HG03135 (cell line): ENCODE measurements around the gene THNSL1.
"Not testable (repeated sequence)": the region's sequence is repeated elsewhere in the genome, so short reads cannot be mapped to it uniquely, and the experiment has no call there.

Experiments used
- ATAC-seq: cut with Tn5 transposase; IDR thresholded peaks from one replicate; pipeline ENCODE4 v1.9.1; 2021; ENCODE audit warnings: mild to moderate bottlenecking, moderate library complexity; ENCODE audit not compliant: unreplicated experiment

The THNSL1 gene

DNA sequence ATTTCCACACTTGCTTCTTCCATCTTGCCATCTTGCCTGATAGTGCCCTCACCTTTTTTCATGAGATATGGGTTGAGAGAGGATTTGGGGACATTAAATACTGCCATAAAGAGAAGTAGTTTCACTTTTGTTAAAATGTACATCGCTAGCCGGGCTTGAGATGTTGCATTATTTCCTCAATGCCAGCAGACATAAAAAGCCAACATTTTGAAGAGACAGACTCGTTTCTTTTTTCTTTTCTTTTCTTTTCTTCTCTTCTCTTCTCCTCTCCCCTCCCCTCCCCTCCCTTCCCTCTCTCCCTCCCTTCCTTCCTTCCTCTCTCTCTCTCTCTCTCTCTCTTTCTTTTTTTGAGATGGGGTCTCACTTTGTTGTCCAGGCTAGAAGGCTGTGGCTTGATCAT, 18.4 kb upstream of the THNSL1 start:
- no peak for ATAC-seq

- not testable (repeated sequence) for ATAC-seq
These were observed 4.8 kb upstream of the THNSL1 start for GRCh38 chr10:25011591-25011990.

- ATAC-seq: no peak
These were observed 1.8 kb upstream of the THNSL1 start for GRCh38 chr10:25014579-25014978.

GRCh38 chr10:25015828-25016375, 510 bp upstream of the THNSL1 start, which contains the start of gene ENKUR:
Gene ENKUR, minus strand, starts transcription at chr10:25016158. Its CDS starts 222 bp downstream, at chr10:25015936.
- ATAC-seq: peak; percentile 71

- no peak for ATAC-seq
These were observed 760 bp downstream of the THNSL1 start for GRCh38 chr10:25017154-25017590.

DNA sequence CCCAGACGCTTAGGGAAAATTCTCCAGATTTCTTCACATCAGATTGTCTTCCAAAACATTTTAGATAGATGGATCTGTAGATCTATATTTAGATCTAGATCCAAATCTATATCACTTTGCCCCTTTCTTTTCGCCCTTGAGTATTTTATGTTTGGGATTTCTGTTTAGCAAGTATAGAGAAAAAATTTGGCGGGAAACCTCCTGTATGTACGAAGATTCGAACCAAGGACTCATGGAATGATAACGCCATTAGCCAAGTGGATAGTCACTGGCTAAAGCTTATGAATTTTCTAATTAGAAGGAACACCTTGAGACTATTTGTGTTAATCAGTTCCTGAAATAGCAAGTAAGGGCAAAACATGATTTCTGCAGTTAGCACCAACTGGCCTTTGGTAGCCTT, 1.2 kb downstream of the THNSL1 start:
- ATAC-seq: no peak

DNA sequence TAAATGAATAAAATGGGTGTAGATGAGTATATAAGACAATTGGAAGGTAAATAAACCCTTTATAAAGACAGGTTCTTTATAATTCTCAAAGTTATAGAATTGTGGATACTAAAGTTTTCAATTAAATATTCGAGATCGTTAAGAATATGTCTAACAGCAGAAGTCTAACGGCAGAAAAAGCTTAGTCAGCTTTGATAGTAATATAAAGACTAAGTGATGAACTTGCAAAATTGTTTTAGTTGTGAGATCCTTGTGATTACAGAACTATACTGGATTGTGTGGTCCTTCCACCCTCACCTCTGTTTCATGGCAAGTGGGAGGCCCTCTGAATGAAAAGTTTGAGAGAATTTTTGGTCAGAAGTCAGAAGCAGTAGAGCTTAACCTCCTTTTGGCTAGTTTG, 2.3 kb downstream of the THNSL1 start:
- ATAC-seq: no peak

- ATAC-seq: no peak
These were observed 6.9 kb downstream of the THNSL1 start for GRCh38 chr10:25023278-25023677.

DNA sequence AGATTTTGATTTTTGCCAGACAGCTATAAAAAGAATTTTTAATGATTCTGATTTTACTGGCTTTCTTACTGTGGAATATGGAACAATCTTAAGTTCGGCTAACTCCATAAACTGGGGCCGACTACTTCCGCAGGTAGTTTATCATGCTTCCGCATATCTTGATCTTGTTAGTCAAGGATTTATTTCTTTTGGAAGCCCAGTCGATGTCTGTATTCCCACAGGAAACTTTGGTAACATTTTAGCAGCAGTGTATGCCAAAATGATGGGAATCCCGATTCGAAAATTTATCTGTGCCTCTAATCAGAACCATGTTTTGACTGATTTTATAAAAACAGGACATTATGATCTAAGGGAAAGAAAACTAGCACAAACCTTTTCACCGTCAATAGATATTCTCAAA, 8.1 kb downstream of the THNSL1 start:
- no peak for ATAC-seq

GRCh38 chr10:25026463-25026862, 10.1 kb downstream of the THNSL1 start:
- ATAC-seq: no peak

DNA sequence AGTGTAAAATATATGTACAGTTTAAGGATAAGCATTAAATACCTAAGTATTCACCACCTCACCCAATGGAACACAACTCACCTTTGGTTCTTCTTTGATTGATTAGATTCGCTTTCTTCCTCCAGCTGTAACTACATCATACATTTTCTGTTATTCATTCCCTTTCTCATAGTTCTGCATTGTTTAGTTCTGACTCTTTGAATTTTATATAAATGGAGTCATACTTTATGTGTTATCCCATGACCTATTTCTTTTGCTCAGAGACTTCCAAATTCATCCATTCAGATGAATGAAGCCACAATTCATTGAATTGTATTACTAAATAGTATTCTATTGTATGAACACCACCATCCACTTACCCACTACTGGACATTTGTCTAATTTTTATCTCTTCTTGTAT, 12.3 kb downstream of the THNSL1 start:
- ATAC-seq: no peak

DNA sequence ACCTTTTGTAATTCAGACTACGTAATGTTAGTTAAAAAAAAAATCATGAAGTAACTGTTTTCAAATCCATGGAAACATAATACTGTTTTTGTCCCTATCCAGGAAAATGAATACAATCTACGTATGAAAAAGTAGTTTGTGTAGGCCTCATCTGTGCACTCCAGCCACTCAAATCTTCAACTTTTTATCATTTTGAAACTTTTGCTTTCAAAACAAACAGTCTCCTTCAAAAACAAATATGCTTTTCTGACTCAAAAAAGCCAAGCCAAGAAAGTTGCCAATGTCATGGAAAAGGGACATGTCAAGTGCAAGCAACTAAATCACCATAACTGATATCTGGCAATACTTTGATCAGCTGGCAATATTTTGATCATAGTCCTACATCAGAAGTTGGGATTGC, 13.1 kb downstream of the THNSL1 start:
- ATAC-seq: no peak

GRCh38 chr10:25036381-25036780, 20.0 kb downstream of the THNSL1 start:
- no peak for ATAC-seq

- no peak for ATAC-seq
These were observed 21.9 kb downstream of the THNSL1 start for GRCh38 chr10:25038325-25038724.

GRCh38 chr10:25039531-25039930, 23.1 kb downstream of the THNSL1 start:
- no peak for ATAC-seq

DNA sequence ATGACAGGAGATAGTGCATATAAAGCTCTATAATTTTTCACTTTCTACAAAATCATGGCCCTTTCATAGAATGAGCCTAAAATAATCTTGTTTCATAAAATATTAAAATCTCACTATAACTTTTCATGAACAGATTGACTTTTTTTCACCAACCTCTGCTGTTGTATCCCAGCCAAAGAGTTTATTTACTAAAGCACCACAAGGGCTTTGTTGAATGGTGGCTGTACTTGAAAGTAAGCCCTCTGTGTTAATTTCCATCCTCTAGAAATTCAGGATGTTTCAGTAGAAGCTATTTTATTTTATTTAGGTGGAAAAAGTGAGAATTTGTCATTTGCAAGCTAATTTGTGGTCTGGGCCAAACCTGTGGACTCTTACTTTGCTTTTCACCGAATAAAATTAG, 30.2 kb downstream of the THNSL1 start:
- ATAC-seq: no peak

- no peak for ATAC-seq
These were observed 30.7 kb downstream of the THNSL1 start for GRCh38 chr10:25047088-25047487.

GRCh38 chr10:25047591-25048301, 31.3 kb downstream of the THNSL1 start:
- no peak for ATAC-seq

DNA sequence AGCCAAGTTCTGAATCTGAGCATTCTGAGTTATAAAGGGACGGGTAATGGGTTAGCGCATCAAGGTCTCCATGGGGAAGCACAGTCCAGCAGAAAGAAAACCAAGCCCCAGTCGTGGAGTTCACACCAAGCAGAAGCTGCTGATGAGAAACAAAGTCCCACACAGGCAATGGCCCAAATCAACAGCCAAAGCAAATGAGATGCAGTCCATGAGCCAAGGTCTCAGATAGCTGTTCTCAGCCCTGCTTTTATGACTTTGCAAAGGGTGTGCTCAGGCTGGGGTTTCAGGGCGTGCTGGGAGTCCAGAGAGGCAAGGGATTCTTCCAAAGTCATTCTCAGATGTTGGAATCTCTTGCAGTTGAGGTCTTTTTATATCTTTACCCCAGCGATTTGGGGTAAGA, 32.0 kb downstream of the THNSL1 start:
- no peak for ATAC-seq

DNA sequence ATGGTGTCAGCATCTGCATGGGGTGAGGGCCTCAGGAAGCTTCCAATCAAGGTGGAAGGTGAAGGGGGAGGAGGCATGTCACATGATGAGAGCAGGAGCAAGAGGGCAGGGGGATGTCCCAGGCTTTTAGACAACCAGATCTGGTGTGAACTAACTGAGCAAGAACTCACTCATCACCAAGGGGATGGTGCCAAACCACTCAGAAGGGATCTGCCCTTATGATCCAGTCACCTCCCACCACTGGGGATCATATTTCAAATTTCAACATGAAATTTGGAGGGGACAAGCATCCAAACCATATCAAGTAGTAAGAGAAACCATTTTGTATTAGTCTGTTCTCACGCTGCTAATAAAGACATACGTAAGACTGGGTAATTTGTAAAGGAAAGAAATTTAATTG, 33.6 kb downstream of the THNSL1 start:
- ATAC-seq: no peak

DNA sequence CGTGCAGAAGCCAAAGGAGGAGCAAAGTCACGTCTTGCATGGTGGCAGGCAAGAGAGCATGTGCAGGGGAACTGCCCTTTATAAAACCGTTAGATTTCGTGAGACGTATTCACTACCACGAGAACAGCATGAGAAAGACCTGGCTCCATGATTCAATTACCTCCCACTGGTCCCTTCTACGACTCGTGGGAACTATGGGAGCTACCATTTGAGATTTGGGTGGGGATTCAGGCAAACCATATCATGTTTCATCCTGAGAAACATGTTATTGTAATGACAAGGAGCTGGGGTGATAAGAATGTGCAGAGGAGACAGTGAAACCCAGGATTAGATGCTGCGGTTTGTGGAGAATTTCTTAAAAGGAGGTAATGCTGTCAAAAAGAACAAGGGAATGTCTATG, 34.0 kb downstream of the THNSL1 start:
- ATAC-seq: no peak

DNA sequence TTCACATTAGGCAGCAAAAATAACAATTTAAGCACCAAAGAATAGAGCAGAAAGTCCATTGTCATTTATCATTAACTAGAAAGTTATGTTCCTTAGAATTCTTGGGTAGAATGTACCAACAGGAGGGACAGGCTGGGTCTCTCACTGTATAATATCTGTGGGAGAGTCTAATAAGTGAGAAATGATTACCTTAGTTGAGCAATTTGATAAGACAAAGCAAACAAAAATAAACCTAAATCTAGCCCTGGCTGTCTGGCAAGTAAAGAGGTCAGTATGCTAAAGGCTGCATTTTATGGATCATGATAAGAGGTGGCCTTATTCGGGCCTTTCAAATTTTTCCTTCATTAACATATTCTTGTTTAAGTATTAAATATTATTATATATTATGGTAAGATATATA, 35.6 kb downstream of the THNSL1 start:
- no peak for ATAC-seq

- no peak for ATAC-seq
These were observed 40.3 kb downstream of the THNSL1 start for GRCh38 chr10:25056726-25057125.
